Measurements from ENCODE around the gene TAF7. TPM values are rescaled to one million over a fixed set of nuclear protein-coding genes. Genes with fewer than 3 reads are reported as not detected.
A peak's percentile ranks its signal among the peaks of the same experiment; 100 is the strongest.
"Not testable (repeated sequence)": the region's sequence is repeated elsewhere in the genome, so short reads cannot be mapped to it uniquely, and the experiment has no call there.

Gene TAF7
- total RNA-seq, 1 experiment from 2014 or later = 90.3 TPM

GRCh38 chr5:141338538-141339306 is 18.1 kb upstream of the TAF7 start, which contains the start of gene PCDHGA2:
TSS of gene PCDHGA2 (plus strand) at chr5:141338760.
- H3K79me2 ChIP-seq (ENCODE audit: insufficient read depth, low read length) = no peaks in the 10 kb centered on the region
- H3K23ac ChIP-seq (ENCODE audit: insufficient read length, low read depth, low read length) = no peak within 1 kb of the TSS
- no peak within 1 kb of the TSS for H2BK15ac ChIP-seq (ENCODE audit: low read depth, low read length)
- Mint-ChIP-seq H3K27me3 (ENCODE audit: low read depth) (peaks cover 10% of the 10 kb centered on the region), H3K4me1 (peaks cover 2 to 4% of the 10 kb centered on the region in 2 experiments; a peak in 2 of 4 replicates), H3K36me3 (ENCODE audit: insufficient read depth in 1 of 3, low read depth in 3 of 3) (peaks cover 9 to 25% (median 20%) of the 10 kb centered on the region in 3 experiments), H3K9me3 (peaks cover 54 to 75% of the 10 kb centered on the region in 2 experiments), H3K27ac (no peak within 1 kb of the TSS), H3K4me3 (no peak within 1 kb of the TSS)
- no peak within 1 kb of the TSS for H4K5ac ChIP-seq (ENCODE audit: insufficient read length, low read depth, low read length)
- peak; percentile 62 for DNase-seq
- no peak within 1 kb of the TSS for H4K8ac ChIP-seq (replicated peaks; ENCODE audit: insufficient read length, low read depth, low read length)
- H3K27ac ChIP-seq (ENCODE audit: insufficient read length, low read depth, low read length) = no peak within 1 kb of the TSS
- no peaks in the 10 kb centered on the region for H3K23me2 ChIP-seq (ENCODE audit: insufficient read length, low read depth, low read length, poor library complexity, severe bottlenecking)
- no peak within 1 kb of the TSS for H2AK5ac ChIP-seq (ENCODE audit: insufficient read length, low read length)
- no peak within 1 kb of the TSS for H3T11ph ChIP-seq (ENCODE audit: low read length)
- no peak within 1 kb of the TSS for H3K18ac ChIP-seq (ENCODE audit: insufficient read length, low read depth, low read length)
- H2AFZ ChIP-seq (ENCODE audit: low read length) = no peak within 1 kb of the TSS
- no peak within 1 kb of the TSS for H3K14ac ChIP-seq (ENCODE audit: insufficient read depth, low read length)
- H2BK5ac ChIP-seq (ENCODE audit: insufficient read length, low read length) = no peak within 1 kb of the TSS
- H3K9me3 ChIP-seq (ENCODE audit: control insufficient read depth, low read depth, low read length) = peaks cover 17% of the 10 kb centered on the region
- no peak within 1 kb of the TSS for H3K56ac ChIP-seq (ENCODE audit: insufficient read length, low read depth, low read length)
- H4K20me1 ChIP-seq (ENCODE audit: control insufficient read depth, insufficient read depth, insufficient read length) = no peaks in the 10 kb centered on the region
- H3K79me1 ChIP-seq (ENCODE audit: insufficient read depth, low read depth, low read length, poor library complexity, severe bottlenecking) = no peaks in the 10 kb centered on the region
- H2BK20ac ChIP-seq (ENCODE audit: low read depth, low read length, poor library complexity, severe bottlenecking) = no peak within 1 kb of the TSS
- H3K9ac ChIP-seq (ENCODE audit: extremely low read depth, insufficient read length, low read length) = no peak within 1 kb of the TSS
- WGBS (ENCODE audit: extremely low coverage, insufficient read length, low lambda C conversion rate) = no CpG with 5 or more reads among the region's 27 CpGs
- no peaks in the 10 kb centered on the region for H3K27me3 ChIP-seq (ENCODE audit: insufficient read depth, low read length)
- TF ChIP-seq CTCF (conservative IDR thresholded peaks at IDR 0.05) = peak; percentile 68
- H4K91ac ChIP-seq (ENCODE audit: insufficient read length, low read depth, low read length) = no peak within 1 kb of the TSS
- no peaks in the 10 kb centered on the region for H3K4me1 ChIP-seq (ENCODE audit: insufficient read depth, low read length)
- no peak within 1 kb of the TSS for H3K4me2 ChIP-seq (ENCODE audit: insufficient read depth, insufficient read length, low read length)
- no peak within 1 kb of the TSS for H2BK120ac ChIP-seq (ENCODE audit: low read depth, low read length, poor library complexity, severe bottlenecking)
- no peak within 1 kb of the TSS for H3K4ac ChIP-seq (ENCODE audit: low read depth, low read length)
- H2BK12ac ChIP-seq (ENCODE audit: insufficient read length, low read depth, low read length) = no peak within 1 kb of the TSS

GRCh38 chr5:141332571-141332970 is 12.0 kb upstream of the TAF7 start:
- H2BK15ac ChIP-seq (ENCODE audit: low read depth, low read length); H3K4me3 Mint-ChIP-seq; H3K27ac ChIP-seq (ENCODE audit: insufficient read length, low read depth, low read length); H3K23me2 ChIP-seq (ENCODE audit: insufficient read length, low read depth, low read length, poor library complexity, severe bottlenecking); H3K56ac ChIP-seq (ENCODE audit: insufficient read length, low read depth, low read length); H3K79me1 ChIP-seq (ENCODE audit: insufficient read depth, low read depth, low read length, poor library complexity, severe bottlenecking); H3K14ac ChIP-seq (ENCODE audit: insufficient read depth, low read length); H2BK20ac ChIP-seq (ENCODE audit: low read depth, low read length, poor library complexity, severe bottlenecking); H3K79me2 ChIP-seq (ENCODE audit: insufficient read depth, low read length); H2BK5ac ChIP-seq (ENCODE audit: insufficient read length, low read length); H4K5ac ChIP-seq (ENCODE audit: insufficient read length, low read depth, low read length); H3K27me3 Mint-ChIP-seq (ENCODE audit: low read depth); H3K9ac ChIP-seq (ENCODE audit: extremely low read depth, insufficient read length, low read length); H3K4me1 ChIP-seq (ENCODE audit: insufficient read depth, low read length); H4K20me1 ChIP-seq (ENCODE audit: control insufficient read depth, insufficient read depth, insufficient read length); H3T11ph ChIP-seq (ENCODE audit: low read length); H3K4ac ChIP-seq (ENCODE audit: low read depth, low read length); H3K23ac ChIP-seq (ENCODE audit: insufficient read length, low read depth, low read length); H2BK12ac ChIP-seq (ENCODE audit: insufficient read length, low read depth, low read length); H3K27ac Mint-ChIP-seq; H2AFZ ChIP-seq (ENCODE audit: low read length); H2AK5ac ChIP-seq (ENCODE audit: insufficient read length, low read length); H3K4me1 Mint-ChIP-seq; DNase-seq; H3K4me2 ChIP-seq (ENCODE audit: insufficient read depth, insufficient read length, low read length); H3K18ac ChIP-seq (ENCODE audit: insufficient read length, low read depth, low read length); H4K8ac ChIP-seq (replicated peaks; ENCODE audit: insufficient read length, low read depth, low read length); H3K27me3 ChIP-seq (ENCODE audit: insufficient read depth, low read length); H4K91ac ChIP-seq (ENCODE audit: insufficient read length, low read depth, low read length); H2BK120ac ChIP-seq (ENCODE audit: low read depth, low read length, poor library complexity, severe bottlenecking): not testable (repeated sequence)
- H3K9me3 ChIP-seq (ENCODE audit: control insufficient read depth, low read depth, low read length) = peaks cover 22% of the 10 kb centered on the region
- no CpG with 5 or more reads among the region's 39 CpGs for WGBS (ENCODE audit: extremely low coverage, insufficient read length, low lambda C conversion rate)
- H3K9me3 Mint-ChIP-seq = peaks cover 53 to 64% of the 10 kb centered on the region in 2 experiments
- H3K36me3 Mint-ChIP-seq (ENCODE audit: insufficient read depth in 1 of 3, low read depth in 3 of 3) = peaks cover 9 to 27% (median 15%) of the 10 kb centered on the region in 3 experiments

Measured in H9 (cell line).